Ammon's horn (tissue), 1 donor: ENCODE results near the gene UQCRH.
A peak's percentile ranks its signal among the peaks of the same experiment; 100 is the strongest.
"Not testable (repeated sequence)": the region's sequence is repeated elsewhere in the genome, so short reads cannot be mapped to it uniquely, and the experiment has no call there.

Source experiments
- DNase-seq: peaks from one replicate; pipeline ENCODE4 v3.0.0-alpha.2; 2016; ENCODE audit warnings: low spot score

The UQCRH gene

DNA sequence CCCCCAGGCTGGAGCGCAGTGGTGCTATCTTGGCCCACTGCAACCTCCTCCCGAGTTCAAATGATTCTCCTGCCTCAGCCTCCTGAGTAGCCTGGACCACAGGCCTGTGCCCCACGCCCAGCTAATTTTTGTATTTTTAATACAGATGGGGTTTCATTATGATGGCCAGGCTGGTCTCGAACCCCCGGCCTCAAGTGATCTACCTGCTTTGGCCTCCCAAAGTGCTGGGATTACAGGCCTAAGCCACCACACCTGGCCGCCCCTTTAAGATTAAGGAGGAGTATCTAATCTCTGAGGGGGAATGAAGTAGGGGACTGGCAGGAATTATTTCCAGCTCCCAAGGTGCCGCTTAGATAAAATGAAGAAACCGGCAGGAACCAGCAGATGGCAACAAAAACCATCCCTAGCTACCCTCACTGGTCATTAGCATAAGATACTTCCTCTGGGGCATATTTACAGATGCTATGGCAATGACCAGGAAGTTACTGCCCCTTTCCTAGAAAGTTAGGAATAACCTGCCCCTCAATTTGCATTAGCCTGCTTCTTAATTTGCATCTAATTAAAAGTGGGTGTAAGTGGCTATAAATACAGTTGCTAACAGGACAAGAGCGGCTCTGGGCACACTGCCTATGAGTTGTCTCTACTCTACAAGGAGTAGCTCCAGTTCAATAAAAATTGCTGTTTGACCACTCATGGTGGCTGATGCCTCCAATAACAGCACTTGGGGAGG is 30.0 kb downstream of the UQCRH start:
- no peak for DNase-seq

DNA sequence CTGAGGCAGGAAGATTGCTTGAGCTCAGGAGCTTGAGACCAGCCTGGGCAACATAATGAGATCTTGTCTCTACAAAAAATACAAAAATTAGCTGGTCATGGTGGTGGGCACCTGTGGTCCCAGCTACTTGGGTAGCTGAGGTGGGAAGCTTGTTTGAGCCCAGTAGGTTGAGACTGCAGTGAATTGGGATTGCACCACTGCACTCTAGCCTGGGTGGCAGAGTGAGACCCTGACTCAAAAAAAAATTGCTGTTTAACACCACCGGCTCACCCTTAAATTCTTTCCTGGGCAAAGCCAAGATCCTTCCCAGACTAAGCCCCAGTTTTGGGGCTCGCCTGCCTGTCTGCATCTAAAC is 30.5 kb downstream of the UQCRH start:
- no peak for DNase-seq

DNA sequence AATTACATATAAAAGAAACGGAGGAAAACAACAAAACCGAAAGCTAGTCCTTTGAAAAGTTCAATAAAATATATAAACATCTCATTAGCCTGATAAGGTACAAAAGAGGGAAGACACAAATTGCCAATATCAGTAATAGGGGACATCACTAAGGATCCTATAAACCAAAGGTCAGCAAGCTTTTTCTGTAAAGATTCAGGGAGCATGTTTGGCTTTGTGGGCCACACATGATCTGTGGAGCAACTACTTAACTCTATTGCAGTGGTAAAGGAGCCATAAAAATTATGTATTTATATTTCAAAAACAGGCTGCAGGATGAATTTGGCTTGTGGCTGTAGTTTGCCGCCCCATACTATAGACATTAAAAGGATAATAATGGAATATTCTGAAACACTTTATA is 31.6 kb downstream of the UQCRH start:
- no peak for DNase-seq

DNA sequence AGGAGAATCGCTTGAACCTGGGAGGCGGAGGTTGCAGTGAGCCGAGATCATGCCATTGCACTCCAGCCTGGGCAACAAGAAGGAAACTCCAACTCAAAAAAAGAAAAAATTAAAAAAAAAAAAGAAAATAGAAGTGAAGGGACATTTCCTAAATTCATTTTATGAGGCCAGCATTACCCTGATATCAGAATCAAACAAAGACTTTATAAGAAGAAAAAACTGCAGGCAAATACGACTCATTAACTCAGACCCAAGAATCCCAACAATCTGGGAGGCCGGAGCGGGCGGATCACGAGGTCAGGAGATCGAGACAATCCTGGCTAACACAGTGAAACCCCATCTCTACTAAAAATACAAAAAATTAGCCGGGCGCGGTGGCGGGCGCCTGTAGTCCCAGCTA is 33.9 kb downstream of the UQCRH start:
- not testable (repeated sequence) for DNase-seq

DNA sequence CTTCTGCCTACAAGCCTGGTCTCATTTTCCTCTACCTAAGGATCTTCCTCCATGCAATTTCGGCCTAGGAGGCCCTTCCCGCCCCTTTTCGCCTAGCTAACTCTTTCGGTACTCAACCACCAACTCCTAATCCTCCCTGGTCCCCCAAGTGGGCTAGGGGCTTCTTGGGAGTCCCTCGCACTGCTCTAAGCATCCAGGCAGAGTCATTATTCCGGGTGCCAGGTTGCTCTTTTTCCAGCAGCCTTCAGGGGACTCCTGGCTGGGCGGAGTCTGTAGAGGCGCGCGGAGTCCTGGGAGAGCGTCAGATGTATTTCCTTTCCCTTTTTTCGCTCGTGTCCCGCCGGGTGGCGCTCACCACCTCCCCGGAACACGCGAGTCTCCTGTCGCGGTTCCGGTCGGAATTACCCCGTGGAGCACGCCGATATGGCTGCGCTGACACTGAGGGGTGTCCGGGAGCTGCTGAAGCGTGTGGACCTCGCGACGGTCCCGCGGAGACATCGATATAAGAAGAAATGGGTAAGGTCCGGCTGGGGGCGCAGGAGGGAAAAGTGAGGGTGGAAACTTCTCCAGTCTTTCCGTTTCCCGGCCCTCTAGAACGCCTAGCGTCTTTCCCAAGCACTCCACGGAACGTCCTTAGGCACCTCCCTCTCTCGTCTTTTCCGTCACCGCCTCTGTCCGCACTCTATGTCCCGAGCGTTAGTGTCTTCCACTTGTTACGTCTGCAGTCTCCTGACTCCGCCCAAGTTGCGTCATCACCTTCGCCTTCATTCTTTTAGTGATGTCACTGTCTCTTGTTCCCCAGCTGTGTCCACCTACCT is 37.1 kb downstream of the UQCRH start, which contains the start of gene NSUN4:
TSS of gene NSUN4 (plus strand) at position 404 of the 818 bp plus-strand sequence. CDS start at position 424, 20 bp downstream.
- peak; percentile 96 for DNase-seq

DNA sequence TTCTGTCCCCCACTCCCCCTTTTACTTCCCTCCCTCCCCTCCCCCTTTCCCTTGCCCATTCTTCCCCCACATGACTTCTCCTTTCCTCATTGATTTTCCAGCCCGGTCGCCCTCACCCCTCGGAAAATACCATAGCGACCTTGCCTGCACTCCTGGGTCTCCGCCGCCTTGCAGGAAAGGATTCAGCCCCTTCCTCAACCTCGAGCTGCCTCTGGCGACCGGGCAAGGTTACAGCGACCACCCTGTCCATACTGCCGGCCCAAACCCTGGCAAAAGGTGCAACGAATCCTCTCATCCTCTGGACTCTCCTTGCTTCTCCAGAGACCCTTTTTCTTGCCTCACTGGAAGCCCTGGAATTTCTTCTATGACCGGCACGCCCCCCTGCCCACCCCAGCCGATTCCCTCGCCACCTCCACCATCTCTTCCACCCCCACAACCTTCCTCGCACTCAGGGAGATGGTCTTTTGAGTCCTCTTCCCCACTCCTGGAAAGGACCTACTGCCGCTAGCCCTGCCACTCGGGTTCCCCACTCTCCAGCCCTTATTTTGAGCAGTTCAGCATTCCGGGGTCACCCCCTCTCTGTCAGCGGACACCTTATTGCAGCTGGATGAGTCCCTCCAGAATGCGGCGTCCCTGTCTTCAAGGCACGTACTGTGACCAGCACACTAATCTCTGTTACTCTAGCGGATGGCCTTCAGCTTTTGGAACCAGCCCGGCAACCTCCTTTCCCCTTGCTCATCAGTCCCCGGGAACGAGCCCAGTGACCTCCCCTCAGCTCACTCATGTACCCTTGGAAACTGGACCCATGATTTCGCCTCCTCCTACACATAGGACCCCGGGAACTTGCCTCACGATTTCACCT is 38.0 kb downstream of the UQCRH start:
- DNase-seq = no peak

DNA sequence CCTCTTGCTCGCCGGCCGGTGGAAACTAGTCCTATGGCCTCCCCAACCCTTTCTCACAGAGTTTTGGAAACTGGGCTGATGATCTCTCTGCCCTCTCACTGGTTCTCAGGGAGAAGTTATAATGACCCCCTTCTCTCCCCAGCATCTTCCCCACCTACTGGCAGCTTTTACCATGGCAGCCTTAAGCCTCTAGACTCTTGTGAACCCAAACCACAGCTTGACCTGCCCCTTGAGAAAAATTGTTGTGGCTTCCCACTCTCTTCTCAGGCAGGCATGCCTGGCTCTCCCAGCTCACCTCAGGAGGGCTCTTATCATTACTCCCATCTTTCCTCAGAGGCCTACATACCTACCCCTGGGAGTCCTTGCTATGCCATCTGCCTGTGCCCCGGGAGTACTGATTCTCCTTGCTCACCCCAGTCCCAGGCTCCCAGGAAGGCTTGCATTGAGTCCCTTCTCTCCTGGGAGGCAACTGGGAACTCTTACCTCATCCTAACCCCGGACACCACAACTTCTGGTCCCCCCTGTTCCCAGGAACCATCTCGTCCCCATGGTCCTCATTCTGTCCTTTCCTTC is 38.7 kb downstream of the UQCRH start:
- no peak for DNase-seq

DNA sequence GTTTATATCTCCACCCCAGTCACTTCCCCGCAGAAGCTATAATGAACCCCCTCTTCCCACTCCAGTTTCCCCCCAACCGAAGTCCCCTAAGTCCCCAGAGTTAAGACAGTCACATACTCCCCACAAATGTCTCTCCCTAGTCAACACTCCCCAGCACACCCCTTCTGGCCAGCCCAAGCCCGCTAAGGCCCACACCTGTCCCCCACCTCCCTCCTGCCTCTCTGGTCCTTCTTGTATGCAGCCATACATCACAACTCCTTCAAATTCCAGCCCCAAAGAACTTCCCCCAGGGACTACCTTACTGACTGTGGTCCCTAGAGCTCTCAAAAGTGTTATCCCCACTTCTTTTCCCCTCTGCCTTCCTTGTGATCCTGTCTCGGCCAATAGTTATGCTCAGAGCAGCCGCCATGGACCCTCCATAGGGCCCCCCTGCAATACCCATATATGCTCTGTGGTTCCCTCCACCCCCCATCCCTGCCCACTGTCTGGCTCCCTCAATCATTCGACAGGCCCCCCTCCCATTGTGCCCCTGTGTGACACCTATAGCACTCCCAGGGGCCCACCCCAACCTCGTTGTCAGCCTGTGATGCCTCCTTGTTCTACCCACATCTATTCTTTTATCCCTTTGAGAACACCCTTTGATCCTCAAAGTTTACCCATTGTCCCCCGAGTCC is 39.3 kb downstream of the UQCRH start:
- no peak for DNase-seq

DNA sequence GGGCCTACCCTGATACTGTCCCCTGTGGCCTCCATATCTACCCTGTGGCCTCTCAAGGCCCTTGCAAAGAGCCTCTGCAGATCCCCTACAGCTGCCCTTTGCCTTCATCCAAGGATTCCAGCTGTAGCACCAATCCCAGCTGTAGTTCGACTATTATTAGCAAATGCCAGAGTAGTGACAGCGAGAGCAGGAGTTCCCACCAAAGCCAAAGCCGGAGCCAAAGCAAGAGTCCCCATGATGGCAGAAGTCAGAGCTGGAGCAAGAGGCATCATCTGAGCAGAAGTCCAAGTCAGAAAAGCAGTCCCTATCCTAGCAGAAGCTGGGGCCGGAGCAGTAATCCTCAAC is 39.8 kb downstream of the UQCRH start:
- no peak for DNase-seq

DNA sequence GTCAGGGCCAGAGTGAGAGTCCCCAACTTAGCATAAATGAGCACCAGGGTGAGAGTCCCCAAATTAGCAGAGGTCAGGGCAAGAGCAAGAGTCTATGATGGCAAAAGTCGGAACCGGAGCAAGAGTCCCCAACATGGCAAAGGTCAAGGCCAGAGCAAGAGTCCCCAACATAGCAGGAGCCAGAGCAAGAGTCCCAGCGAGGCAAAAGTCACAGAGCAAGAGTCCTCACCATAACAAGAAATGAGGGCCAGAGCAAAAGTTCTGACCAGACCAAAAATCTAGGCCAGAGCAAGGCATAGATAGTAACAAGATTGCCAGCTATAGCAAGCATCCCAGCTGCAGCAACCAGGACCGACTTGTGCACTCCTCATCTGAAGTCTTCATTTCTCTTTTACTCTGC is 40.2 kb downstream of the UQCRH start:
- no peak for DNase-seq

DNA sequence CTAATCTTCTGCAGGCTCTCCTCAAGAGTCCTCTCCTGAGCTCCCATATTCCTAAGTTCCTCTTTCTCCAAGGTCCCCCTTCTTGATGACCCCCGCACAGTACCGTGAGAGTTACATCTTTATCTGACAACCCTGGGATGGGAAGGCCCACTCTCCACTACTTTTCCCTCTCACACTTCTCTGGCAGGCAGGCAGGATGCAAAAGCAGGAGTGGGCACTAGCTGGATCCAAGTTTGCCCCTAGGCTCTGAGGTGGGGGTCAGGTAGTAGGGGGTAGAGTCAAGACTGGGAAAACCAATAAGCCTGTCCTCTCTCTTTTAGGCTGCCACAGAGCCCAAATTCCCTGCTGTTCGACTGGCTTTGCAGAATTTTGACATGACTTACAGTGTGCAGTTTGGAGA is 41.0 kb downstream of the UQCRH start:
- DNase-seq = no peak

DNA sequence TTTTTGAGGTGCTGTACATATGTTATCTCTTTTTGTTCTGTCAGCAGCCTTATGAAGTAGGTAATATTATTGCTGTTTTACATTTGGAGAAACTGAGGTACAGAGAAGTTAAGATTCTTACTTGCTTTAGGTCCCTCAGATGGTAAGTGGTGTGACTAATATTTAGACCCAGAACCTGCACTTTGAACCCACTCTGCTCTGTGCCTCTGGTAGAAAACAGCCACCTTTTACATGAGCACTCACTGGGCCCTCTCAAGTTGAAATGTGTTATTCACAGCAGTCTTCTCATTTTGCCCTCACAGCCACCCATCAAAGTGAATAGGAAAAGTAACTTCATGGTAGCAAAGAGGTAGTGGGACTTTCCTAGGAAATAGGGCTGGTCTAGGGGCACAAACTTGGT is 41.8 kb downstream of the UQCRH start:
- DNase-seq = no peak

DNA sequence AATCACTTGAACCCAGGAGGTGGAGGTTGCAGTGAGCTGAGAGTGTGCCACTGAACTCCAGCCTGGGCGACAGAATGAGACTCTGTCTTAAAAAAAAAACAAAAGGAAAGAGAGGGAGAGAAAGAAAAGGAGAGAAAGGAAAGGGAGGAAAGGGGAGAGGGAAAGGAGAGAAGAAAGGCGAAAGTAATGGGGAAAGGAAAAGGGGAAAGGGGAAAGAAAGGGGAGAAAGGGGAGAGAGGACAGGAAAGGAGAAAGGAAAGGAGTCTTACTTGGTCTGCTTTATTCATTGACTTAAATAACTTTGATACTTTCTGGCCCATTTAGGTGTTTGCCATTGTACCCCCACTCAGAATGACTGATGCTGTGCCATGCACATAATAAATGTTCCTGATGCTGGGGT is 48.9 kb downstream of the UQCRH start:
- DNase-seq = no peak

DNA sequence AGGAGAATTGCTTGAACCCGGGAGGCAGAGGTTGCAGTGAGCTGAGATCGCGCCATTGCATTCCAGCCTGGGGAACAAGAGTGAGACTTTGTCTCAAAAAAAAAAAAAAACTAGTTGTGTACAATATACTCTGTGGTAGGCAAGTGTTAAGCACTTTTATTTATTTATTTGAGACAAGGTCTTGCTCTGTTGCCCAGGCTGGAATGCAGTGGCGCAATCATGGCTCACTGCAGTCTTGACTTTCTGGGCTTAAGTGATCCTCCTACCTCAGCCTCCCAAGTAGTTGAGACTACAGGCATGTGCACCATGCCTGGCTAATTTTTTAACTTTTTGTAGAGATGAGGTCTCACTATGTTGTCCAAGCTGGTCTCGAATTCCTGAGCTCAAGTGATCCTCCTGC is 52.4 kb downstream of the UQCRH start:
- not testable (repeated sequence) for DNase-seq

DNA sequence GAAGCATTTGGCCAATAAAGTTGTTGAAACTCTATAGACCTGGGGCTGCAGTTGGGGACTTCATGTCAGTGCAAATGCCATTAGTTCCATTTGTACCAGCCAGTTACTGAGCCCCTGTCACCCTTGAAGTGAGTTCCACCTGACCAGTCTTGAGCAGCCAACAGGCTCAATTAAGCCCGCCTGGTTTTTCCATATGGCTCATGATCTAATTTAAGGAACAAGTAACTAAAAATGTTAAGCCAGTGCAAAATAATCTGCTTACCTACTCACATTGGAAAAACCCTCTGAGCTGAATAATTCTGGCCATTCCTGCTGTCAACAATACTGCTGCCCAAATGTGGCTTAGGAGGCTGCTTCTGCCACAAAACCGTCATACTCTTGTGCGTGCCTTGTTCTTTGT is 58.7 kb downstream of the UQCRH start:
- no peak for DNase-seq

DNA sequence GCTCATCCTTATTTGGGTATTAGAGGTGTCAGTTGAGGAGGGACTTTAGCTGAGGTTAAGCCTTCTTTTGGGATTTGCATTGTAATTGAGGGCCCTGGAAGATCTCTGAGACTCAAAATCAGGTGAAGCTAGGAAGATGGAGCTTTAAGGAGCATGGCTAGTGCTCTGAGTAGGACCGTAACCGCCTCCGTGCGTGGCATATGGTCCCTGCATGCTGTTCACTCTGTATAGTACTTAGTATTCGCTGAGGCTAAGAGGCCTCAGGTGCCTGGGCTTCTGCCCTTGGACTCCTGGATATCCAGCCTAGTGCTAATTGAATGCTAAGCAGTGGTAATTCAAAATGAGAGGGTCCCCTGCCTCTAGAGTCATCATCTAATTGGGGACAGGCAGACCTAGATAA is 59.6 kb downstream of the UQCRH start:
- no peak for DNase-seq

DNA sequence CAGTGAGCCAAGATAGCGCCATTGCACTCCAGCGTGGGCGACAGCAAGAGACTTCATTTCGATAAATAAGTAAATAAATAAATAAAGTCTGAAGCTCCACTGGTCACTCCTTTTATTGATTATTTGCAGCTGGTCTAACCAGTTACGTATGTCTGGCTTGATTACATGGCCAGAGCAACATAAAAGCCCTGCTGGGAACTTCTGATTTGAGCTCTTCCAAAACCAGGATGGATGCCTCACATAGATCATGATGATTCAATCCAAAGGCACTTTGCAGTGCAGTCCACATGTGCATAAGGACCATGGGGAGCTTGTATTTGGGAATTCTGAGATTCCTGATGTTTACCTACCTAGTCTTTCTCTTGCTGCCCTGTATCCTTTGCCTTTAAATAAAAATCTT is 61.1 kb downstream of the UQCRH start:
- no peak for DNase-seq

DNA sequence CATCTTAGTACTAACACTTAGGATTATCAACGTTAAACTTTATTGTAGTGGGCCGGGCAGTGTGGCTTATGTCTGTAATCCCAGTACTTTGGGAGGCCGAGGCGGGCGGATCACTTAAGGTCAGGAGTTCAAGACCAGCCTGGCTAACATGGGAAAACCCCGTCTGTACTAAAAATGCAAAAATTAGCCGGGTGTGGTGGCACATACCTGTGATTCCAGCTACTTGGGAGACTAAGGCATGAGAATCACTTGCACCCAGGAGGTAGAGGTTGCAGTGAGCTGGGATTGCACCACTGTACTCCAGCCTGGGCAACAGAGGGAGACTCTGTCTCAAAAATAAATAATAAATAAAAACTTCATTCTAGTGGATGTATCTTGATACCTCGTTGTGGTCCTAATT is 62.3 kb downstream of the UQCRH start:
- not testable (repeated sequence) for DNase-seq
